Activated T-helper 9 cell treated with anti-CD3 and anti-CD28 coated beads, Interleukin-2, amount 50 U/mL, for 16 hours (primary cell): Measurements from ENCODE around the gene FOXL2.

Source experiments
- DNase-seq: peaks from one replicate; pipeline ENCODE4 v3.0.0-alpha.2; 2020; ENCODE audit warnings: low read depth

FOXL2 gene

GRCh38 chr3:138946663-138947494 lies at the start of gene FOXL2, which contains the start of gene FOXL2NB:
Gene FOXL2, minus strand, starts transcription at chr3:138947137. Its CDS starts 415 bp downstream, at chr3:138946722.
Gene FOXL2NB, plus strand, starts transcription at chr3:138947217. Its CDS starts 148 bp downstream, at chr3:138947365.
- DNase-seq, result no peak

GRCh38 chr3:138995706-138996105 lies 48.8 kb upstream of the FOXL2 start:
- no peak for DNase-seq

GRCh38 chr3:138987181-138987580 lies 40.2 kb upstream of the FOXL2 start:
- DNase-seq, result no peak

- DNase-seq, result no peak
Observed at GRCh38 chr3:138985932-138986331, 39.0 kb upstream of the FOXL2 start.

GRCh38 chr3:138984816-138985215 lies 37.9 kb upstream of the FOXL2 start:
- DNase-seq, result no peak

- DNase-seq, result no peak
Observed at GRCh38 chr3:138976047-138976446, 29.1 kb upstream of the FOXL2 start.

- DNase-seq, result no peak
Observed at GRCh38 chr3:138975351-138975750, 28.4 kb upstream of the FOXL2 start.

- no peak for DNase-seq
Observed at GRCh38 chr3:138974462-138974861, 27.5 kb upstream of the FOXL2 start.

GRCh38 chr3:138972941-138973340 lies 26.0 kb upstream of the FOXL2 start:
- no peak for DNase-seq

- DNase-seq, result no peak
Observed at GRCh38 chr3:138971766-138972320, 24.9 kb upstream of the FOXL2 start.

- no peak for DNase-seq
Observed at GRCh38 chr3:138964923-138965322, 18.0 kb upstream of the FOXL2 start.

GRCh38 chr3:138964264-138964663 lies 17.3 kb upstream of the FOXL2 start:
- DNase-seq, result no peak

GRCh38 chr3:138962854-138963560 lies 16.1 kb upstream of the FOXL2 start:
- DNase-seq, result no peak

- no peak for DNase-seq
Observed at GRCh38 chr3:138960417-138960852, 13.5 kb upstream of the FOXL2 start.

- no peak for DNase-seq
Observed at GRCh38 chr3:138950701-138951100, 3.8 kb upstream of the FOXL2 start.

GRCh38 chr3:138950006-138950644 lies 3.2 kb upstream of the FOXL2 start:
- no peak for DNase-seq

- DNase-seq, result no peak
Observed at GRCh38 chr3:138949445-138950005, 2.6 kb upstream of the FOXL2 start.

GRCh38 chr3:138949002-138949418 lies 2.1 kb upstream of the FOXL2 start:
- DNase-seq, result no peak

GRCh38 chr3:138948371-138949001 lies 1.5 kb upstream of the FOXL2 start:
- no peak for DNase-seq

- no peak for DNase-seq
Observed at GRCh38 chr3:138947495-138948121, 671 bp upstream of the FOXL2 start.
